ENCODE data around the gene IL22RA2.
A peak's percentile ranks its signal among the peaks of the same experiment; 100 is the strongest.

IL22RA2 gene

DNA sequence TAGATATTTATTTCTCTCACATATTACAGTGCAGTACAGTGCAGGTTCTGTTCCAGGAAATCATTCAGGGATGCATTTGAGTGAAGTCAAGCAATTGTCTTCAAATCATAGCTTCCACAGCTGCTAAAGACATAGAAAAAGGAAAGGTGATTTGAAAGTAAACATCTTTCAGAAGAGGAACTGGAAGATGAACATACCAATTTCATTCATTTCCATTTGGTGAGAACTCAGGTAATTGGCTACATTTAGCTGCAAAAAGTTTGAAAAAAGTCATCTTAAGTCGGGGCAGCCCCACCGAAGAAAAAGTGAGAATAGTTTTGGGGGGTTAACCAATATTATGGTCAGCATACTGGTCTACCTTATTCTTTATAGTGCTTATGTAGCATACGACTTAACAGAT, 67.3 kb downstream of the IL22RA2 start:
- DNase-seq (ENCODE audit: low read depth) = peak; percentile 75
- H3K4me3 ChIP-seq (ENCODE audit: low read depth, low read length) = no peak overlapping the region
- TF ChIP-seq, protein P1, sequence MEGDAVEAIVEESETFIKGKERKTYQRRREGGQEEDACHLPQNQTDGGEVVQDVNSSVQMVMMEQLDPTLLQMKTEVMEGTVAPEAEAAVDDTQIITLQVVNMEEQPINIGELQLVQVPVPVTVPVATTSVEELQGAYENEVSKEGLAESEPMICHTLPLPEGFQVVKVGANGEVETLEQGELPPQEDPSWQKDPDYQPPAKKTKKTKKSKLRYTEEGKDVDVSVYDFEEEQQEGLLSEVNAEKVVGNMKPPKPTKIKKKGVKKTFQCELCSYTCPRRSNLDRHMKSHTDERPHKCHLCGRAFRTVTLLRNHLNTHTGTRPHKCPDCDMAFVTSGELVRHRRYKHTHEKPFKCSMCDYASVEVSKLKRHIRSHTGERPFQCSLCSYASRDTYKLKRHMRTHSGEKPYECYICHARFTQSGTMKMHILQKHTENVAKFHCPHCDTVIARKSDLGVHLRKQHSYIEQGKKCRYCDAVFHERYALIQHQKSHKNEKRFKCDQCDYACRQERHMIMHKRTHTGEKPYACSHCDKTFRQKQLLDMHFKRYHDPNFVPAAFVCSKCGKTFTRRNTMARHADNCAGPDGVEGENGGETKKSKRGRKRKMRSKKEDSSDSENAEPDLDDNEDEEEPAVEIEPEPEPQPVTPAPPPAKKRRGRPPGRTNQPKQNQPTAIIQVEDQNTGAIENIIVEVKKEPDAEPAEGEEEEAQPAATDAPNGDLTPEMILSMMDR (IDR thresholded peaks at IDR 0.05; ENCODE audit: low read depth, low read length, missing control alignments) = no peak

DNA sequence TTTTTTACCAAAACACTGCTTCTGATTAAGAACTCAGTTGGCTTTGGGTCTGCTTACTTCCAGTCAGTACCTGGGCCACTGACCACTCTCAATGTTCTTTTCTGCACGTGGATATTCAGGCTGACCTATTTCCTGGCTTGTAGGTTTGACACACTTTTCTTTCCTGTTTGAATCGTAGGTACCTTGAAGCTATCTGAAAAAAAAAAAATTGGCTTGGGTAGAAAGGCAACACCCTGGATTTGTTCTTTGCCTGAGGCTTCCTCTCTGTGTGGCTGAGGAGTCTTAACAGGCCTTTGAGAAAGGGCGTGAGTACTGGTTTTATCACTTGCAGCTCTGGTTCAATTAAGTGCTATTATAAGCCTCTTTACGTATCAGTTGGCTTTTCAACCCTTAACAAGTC, 68.1 kb downstream of the IL22RA2 start:
- TF ChIP-seq, protein P1 (IDR thresholded peaks at IDR 0.05; ENCODE audit: low read depth, low read length, missing control alignments) = no peak
- no peak for DNase-seq (ENCODE audit: low read depth)
- H3K4me3 ChIP-seq (ENCODE audit: low read depth, low read length) = no peak overlapping the region

DNA sequence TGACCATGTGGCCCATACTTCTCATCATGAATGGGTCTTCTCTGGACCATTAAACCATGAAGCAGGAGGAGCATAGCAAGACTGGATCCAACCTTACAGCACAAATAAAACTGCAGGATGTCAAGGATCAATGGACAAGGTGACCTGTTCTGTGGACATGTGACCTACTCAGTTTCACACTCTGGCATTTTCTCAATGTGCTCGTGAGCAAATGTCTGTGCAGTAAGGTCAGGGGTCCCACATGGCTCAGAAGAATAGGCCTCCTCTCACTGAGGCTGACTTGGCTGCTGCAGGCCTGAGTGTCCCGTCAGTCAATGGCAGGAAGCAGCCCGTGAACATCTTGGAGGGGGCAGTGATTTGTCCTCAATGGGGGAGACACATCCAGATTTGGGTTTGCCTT, 68.5 kb downstream of the IL22RA2 start:
- H3K4me3 ChIP-seq (ENCODE audit: low read depth, low read length) = no peak overlapping the region
- TF ChIP-seq, protein P1 (IDR thresholded peaks at IDR 0.05; ENCODE audit: low read depth, low read length, missing control alignments) = no peak
- no peak for DNase-seq (ENCODE audit: low read depth)

DNA sequence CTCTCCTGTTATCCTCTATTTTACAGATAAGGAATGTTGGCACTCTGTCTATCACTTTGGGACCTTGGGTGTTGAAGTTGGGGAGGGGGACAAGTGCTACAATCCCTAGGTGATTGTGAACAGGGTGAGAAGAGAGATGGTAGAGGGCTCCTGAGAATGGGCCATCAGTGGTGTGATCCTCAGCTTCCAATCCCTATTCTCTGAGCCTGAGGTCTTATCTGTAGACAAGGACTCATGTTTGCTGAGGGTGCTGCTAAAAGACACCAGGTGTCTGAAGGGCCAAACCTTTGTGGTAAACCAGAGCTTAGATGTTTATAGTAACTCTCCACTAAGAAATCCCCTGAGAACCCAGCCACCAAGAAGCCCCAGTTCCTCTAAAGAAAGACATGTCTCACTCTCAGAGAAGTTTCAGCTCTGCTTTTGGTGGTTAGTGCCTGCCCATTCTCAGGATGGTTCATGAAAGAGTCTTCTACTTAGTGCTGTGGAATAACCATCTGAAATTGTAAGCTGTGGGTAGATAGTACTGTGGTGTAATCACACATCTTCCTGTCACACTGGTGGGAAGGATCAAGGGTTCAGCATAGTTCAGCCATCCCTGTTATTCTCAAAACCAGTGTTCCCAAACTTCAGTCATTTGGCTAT, 70.5 kb downstream of the IL22RA2 start:
- TF ChIP-seq, protein P1 (IDR thresholded peaks at IDR 0.05; ENCODE audit: low read depth, low read length, missing control alignments) = no peak
- DNase-seq (ENCODE audit: low read depth) = peak; percentile 99
- H3K4me3 ChIP-seq (ENCODE audit: low read depth, low read length) = no peak overlapping the region

DNA sequence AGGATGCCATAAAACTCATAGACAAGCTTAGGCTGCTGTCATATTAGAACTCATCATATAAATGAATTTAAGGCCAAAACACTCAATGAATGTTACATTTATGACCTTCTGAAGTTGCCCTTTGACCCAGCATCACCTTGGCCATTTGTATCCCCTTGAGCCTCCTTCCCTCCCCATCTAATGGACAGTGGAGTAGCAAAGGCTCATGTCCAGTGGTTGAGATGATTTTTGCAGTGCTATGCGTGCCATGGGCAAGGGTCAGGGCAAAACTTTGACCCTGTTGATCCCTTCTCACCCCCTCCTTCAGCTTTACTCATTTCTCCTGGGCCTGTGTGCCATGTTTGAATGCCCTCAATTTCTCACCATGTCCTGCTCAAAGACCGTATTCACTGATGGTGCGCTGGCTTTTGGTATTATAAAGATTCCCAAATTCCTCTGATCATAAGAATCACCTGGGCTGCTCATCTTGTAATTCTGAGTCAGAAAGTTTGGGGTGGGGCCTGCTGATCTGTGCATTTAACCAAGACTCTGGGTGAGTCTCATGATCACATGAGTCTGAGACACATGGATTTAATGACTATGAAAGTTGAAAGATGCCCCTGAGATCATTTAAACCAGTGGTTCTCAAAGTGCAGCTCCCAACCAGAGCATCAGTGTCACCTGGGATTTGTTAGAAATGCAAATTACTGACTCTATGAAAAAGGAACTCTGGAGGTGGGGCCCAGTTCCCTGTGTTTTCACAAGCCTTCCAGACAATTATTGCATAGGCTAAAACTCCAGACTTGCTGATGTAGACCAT, 71.2 kb downstream of the IL22RA2 start:
- no peak overlapping the region for H3K4me3 ChIP-seq (ENCODE audit: low read depth, low read length)
- TF ChIP-seq, protein P1 (IDR thresholded peaks at IDR 0.05; ENCODE audit: low read depth, low read length, missing control alignments) = no peak
- peak; percentile 60 for DNase-seq (ENCODE audit: low read depth)

DNA sequence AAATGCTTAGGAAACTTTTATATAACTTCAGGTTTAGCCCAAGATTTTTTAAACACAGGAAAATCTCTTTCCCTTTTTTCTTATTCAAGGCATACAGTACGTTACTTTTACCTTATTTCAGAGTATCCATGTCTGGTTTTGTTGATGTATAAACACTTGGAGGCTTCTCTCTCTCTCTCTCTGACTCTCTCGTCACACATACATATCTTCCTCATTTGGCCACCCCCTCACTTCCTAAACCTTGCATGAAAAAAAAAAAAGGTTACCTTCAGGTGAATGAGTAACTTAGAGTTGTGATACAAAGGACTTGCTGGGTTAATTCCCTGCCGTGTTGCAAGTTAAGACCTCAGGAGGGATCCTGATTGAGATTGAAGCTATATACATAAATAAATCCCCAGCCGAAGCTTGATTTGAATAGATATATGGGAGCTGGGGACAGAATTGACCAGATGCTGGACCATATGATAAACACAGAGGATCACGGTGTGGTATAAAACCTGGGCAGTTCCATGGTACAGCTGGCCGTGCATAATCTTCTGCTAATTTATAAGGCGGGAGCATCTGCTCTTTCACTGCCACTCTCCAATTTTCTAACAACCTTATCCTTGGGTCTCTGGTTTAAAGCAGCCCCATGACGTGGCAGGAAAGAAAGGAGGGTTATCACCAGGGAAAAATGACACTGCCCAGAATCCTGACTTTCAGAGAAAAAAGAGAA, 73.6 kb downstream of the IL22RA2 start:
- TF ChIP-seq, protein P1 (IDR thresholded peaks at IDR 0.05; ENCODE audit: low read depth, low read length, missing control alignments) = no peak
- no peak for DNase-seq (ENCODE audit: low read depth)
- no peak overlapping the region for H3K4me3 ChIP-seq (ENCODE audit: low read depth, low read length)

Data from GM12864 (cell line).